HepG2 (cell line): ENCODE results near the gene CIAO2B. TPM values are rescaled to one million over a fixed set of nuclear protein-coding genes. Genes with fewer than 3 reads are reported as not detected.

Experiments used
- ASH2L ChIP-seq: fragments of 300-600, 200-600 bp; sonication (generic); IDR thresholded peaks from 2 replicates; pipeline ENCODE4 v1.7.0; 2017; ENCODE audit warnings: low read depth, mild to moderate bottlenecking, moderate library complexity, mixed read lengths, low read length; ENCODE audit not compliant: insufficient read length
- CEBPB ChIP-seq: IDR thresholded peaks from 2 replicates; pipeline ENCODE4 v1.6.1; 2011; ENCODE audit warnings: low read depth, low read length, improper control_type of control experiment, borderline replicate concordance
- CSRNP1 ChIP-seq: sonication (generic); formaldehyde crosslinking; IDR thresholded peaks from 2 replicates; pipeline ENCODE4 v1.8.1; 2023; ENCODE audit warnings: mild to moderate bottlenecking, missing genetic modification reagents
- E2F1 ChIP-seq: sonication (generic); formaldehyde crosslinking; IDR thresholded peaks from 2 replicates; pipeline ENCODE4 v1.5.0; 2020; ENCODE audit warnings: missing genetic modification reagents
- EZH2 ChIP-seq: conservative IDR thresholded peaks from 2 replicates; pipeline ENCODE4 v1.6.1; 2012; ENCODE audit warnings: mild to moderate bottlenecking, low read depth, low read length, moderate library complexity
- FUBP1 ChIP-seq: sonication (generic); formaldehyde crosslinking; IDR thresholded peaks from 2 replicates; pipeline ENCODE4 v1.5.1; 2020; ENCODE audit warnings: missing genetic modification reagents, mild to moderate bottlenecking, borderline replicate concordance
- GABPB1 ChIP-seq: IDR thresholded peaks from 2 replicates; pipeline ENCODE4 v1.6.1; 2016; ENCODE audit warnings: mild to moderate bottlenecking, missing genetic modification reagents, moderate library complexity, missing compliant biosample characterization
- HNRNPL ChIP-seq: fragments of 200-400 bp; formaldehyde crosslinking; IDR thresholded peaks from 2 replicates; pipeline ENCODE4 v1.6.1; 2017; ENCODE audit warnings: mild to moderate bottlenecking, low read depth, low read length
- MIXL1 ChIP-seq: IDR thresholded peaks from 2 replicates; pipeline ENCODE4 v1.6.1; 2016
- MLX ChIP-seq: IDR thresholded peaks from 2 replicates; pipeline ENCODE4 v1.6.1; 2016
- PBX2 ChIP-seq: IDR thresholded peaks from 2 replicates; pipeline ENCODE4 v1.6.1; 2016; ENCODE audit warnings: control low read depth
- RFX1 ChIP-seq: fragments of 450-650 bp; IDR thresholded peaks from 2 replicates; pipeline ENCODE4 v1.6.1; 2017
- SAFB2 ChIP-seq: sonication (generic); formaldehyde crosslinking; IDR thresholded peaks from 2 replicates; pipeline ENCODE4 v1.5.1; 2020; ENCODE audit warnings: missing genetic modification reagents, low read depth, mild to moderate bottlenecking, borderline replicate concordance
- SMYD3 ChIP-seq: sonication (generic); formaldehyde crosslinking; IDR thresholded peaks from 2 replicates; pipeline ENCODE4 v1.8.1; 2023; ENCODE audit warnings: mild to moderate bottlenecking, missing genetic modification reagents
- YY1 ChIP-seq: IDR thresholded peaks from 2 replicates; pipeline ENCODE4 v1.6.1; 2011; ENCODE audit warnings: low read length, low read depth, moderate library complexity, mild to moderate bottlenecking; ENCODE audit not compliant: insufficient read depth, insufficient replicate concordance
- ZNF326 ChIP-seq: sonication (generic); formaldehyde crosslinking; IDR thresholded peaks from 2 replicates; pipeline ENCODE4 v1.4.0; 2020; ENCODE audit warnings: missing genetic modification reagents, borderline replicate concordance
- ZNF781 ChIP-seq: sonication (generic); formaldehyde crosslinking; IDR thresholded peaks from 2 replicates; pipeline ENCODE4 v1.5.1; 2020; ENCODE audit warnings: borderline replicate concordance, mild to moderate bottlenecking, missing genetic modification reagents; ENCODE audit errors: not compliant biosample characterization
- ZNF782 ChIP-seq: sonication (generic); formaldehyde crosslinking; IDR thresholded peaks from 2 replicates; pipeline ENCODE4 v1.4.0; 2020; ENCODE audit warnings: missing genetic modification reagents, mild to moderate bottlenecking, borderline replicate concordance
- polyA plus RNA-seq, 8 experiments: library from polyadenylated mRNA; depleted of rRNA in 3 of 8; stranded (reverse) in 7 of 8; unstranded in 1 of 8; fragments of >200 nt; fragmentation: Illumina TruSeq in 4 of 8; extraction: Trizol in 4 of 8; gene quantifications; 2 replicates each; pipeline versions ENCODE4 v1.2.1 to v1.2.3, GENCODE V29; 2011 to 2016; ENCODE audit warnings: low read depth in 4 of 8, missing spikeins in 1 of 8, mixed read lengths in 1 of 8; ENCODE audit not compliant: insufficient read depth in 1 of 8
- total RNA-seq, 5 experiments: library from RNA; depleted of rRNA; stranded (reverse); fragments of >200 nt; fragmentation: Illumina TruSeq; extraction: Trizol; gene quantifications; 2 replicates each; pipeline ENCODE4 v1.2.3, GENCODE V29; 2016; ENCODE audit warnings: low read depth in 1 of 5
- TF ChIP-seq, protein P1 (sequence below): IDR thresholded peaks from 2 replicates; pipeline ENCODE4 v1.6.1; 2016; ENCODE audit warnings: mild to moderate bottlenecking, missing biosample characterization, missing genetic modification reagents
- TF ChIP-seq, protein P2 (sequence below): IDR thresholded peaks from 2 replicates; pipeline ENCODE4 v1.6.1; 2016; ENCODE audit warnings: low read depth, control low read depth

Gene CIAO2B
- total and polyA plus RNA-seq, 2 of the 13 experiments (the other 11 are each of a cell fraction or from before 2014, with no cell fraction given): 157 to 293 TPM

DNA sequence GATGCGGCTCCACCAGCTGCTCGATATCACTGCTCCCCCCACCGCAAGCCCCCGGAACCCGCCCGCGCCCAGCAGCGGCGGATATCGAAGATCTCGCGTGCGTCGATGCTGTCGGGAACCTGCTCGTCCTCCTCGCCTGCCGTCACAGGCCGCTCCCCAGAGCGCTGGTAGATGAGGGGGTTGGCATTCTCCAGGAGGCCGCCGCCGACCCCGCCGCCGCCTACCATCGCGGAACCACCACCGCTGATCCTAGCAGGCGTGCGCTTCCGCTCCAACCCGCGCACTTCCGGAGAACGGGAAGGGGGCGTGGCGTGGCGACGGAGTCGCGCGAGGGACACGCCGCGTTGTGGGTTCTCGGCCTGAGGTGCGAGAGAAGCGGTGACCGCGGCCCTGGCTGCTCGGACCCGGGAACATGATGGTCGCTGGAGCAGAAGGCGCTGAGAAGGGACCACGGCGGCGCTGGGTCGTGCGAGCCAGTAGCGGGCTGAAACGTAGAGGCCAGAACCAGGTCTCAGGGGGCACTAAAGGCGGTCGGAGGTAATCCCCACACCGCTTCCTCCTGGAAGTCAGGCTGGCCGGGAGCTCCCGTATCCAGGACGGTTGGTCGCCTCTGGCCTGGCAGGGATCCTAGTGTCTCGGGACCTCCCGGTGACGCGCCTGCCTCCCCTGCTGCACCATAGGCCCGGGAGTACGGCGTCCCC is at the start of gene CIAO2B (continued):
- TF ChIP-seq YY1: peak; percentile 78
- TF ChIP-seq, protein P1, sequence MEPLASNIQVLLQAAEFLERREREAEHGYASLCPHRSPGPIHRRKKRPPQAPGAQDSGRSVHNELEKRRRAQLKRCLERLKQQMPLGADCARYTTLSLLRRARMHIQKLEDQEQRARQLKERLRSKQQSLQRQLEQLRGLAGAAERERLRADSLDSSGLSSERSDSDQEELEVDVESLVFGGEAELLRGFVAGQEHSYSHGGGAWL (CRISPR knock-in tag): peak; percentile 84
- 0 out of 2 replicates have a peak, but pooled peaks have one; percentile 14 for TF ChIP-seq PBX2 (CRISPR knock-in tag)
- peak; percentile 99 for TF ChIP-seq GABPB1
- 0 out of 2 replicates have a peak, but pooled peaks have one; percentile 38 for TF ChIP-seq MIXL1
- TF ChIP-seq ASH2L: peak; percentile 96
- 0 out of 2 replicates have a peak, but pooled peaks have one; percentile 29 for TF ChIP-seq HNRNPL
- peak; percentile 95 for TF ChIP-seq ZNF782
- peak; percentile 81; the same call in 1 of the 2 replicates for TF ChIP-seq SAFB2
- TF ChIP-seq, protein P2, sequence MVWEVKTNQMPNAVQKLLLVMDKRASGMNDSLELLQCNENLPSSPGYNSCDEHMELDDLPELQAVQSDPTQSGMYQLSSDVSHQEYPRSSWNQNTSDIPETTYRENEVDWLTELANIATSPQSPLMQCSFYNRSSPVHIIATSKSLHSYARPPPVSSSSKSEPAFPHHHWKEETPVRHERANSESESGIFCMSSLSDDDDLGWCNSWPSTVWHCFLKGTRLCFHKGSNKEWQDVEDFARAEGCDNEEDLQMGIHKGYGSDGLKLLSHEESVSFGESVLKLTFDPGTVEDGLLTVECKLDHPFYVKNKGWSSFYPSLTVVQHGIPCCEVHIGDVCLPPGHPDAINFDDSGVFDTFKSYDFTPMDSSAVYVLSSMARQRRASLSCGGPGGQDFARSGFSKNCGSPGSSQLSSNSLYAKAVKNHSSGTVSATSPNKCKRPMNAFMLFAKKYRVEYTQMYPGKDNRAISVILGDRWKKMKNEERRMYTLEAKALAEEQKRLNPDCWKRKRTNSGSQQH (CRISPR knock-in tag): peak; percentile 92; the same call in 1 of the 2 replicates
- TF ChIP-seq MLX (CRISPR knock-in tag): peak; percentile 48; the same call in 1 of the 2 replicates
- 0 out of 2 replicates have a peak, but pooled peaks have one; percentile 19 for TF ChIP-seq CSRNP1
- TF ChIP-seq SMYD3: no peak; the same call in 1 of the 2 replicates
- TF ChIP-seq CEBPB: no peak
- TF ChIP-seq ZNF326 (CRISPR knock-in tag): no peak
- TF ChIP-seq FUBP1 (CRISPR knock-in tag): no peak
- no peak for TF ChIP-seq RFX1
- peak; percentile 95 for TF ChIP-seq ZNF781 (CRISPR knock-in tag)
- no peak for TF ChIP-seq EZH2
- TF ChIP-seq E2F1: peak; percentile 48; the same call in 1 of the 2 replicates
